ENCODE data around the gene IRF5.

Gene IRF5

GRCh38 chr7:128921866-128922440, 15.8 kb upstream of the IRF5 start:
- H3K27me3 ChIP-seq (replicated peaks; ENCODE audit: control insufficient read depth, insufficient read depth, low read length, poor library complexity, severe bottlenecking): no peaks in the 10 kb centered on the region
- H3K27ac ChIP-seq (ENCODE audit: insufficient read depth, low read length, poor library complexity, severe bottlenecking): no peak overlapping the region
- no peak overlapping the region for H3K4me3 ChIP-seq (ENCODE audit: insufficient read depth, low read depth, low read length, poor library complexity, severe bottlenecking)
- no peaks in the 10 kb centered on the region for H3K36me3 ChIP-seq (ENCODE audit: control insufficient read depth, insufficient read depth, low read length)
- H3K9me3 ChIP-seq (ENCODE audit: control insufficient read depth, low read length): no peaks in the 10 kb centered on the region
- no peak for DNase-seq
- H3K4me1 ChIP-seq (ENCODE audit: control insufficient read depth, insufficient read depth, low read length, poor library complexity, severe bottlenecking): no peaks in the 10 kb centered on the region

- Histone ChIP-seq H3K36me3 (ENCODE audit: control insufficient read depth, insufficient read depth, low read length) (no peaks in the 10 kb centered on the region), H3K4me3 (ENCODE audit: insufficient read depth, low read depth, low read length, poor library complexity, severe bottlenecking) (no peak overlapping the region), H3K4me1 (ENCODE audit: control insufficient read depth, insufficient read depth, low read length, poor library complexity, severe bottlenecking) (no peaks in the 10 kb centered on the region), H3K9me3 (ENCODE audit: control insufficient read depth, low read length) (no peaks in the 10 kb centered on the region), H3K27me3 (replicated peaks; ENCODE audit: control insufficient read depth, insufficient read depth, low read length, poor library complexity, severe bottlenecking) (no peaks in the 10 kb centered on the region), H3K27ac (ENCODE audit: insufficient read depth, low read length, poor library complexity, severe bottlenecking) (no peak overlapping the region)
- no peak for DNase-seq
Measured at GRCh38 chr7:128922496-128923410, 15.0 kb upstream of the IRF5 start.

- Histone ChIP-seq H3K36me3 (ENCODE audit: control insufficient read depth, insufficient read depth, low read length) (no peaks in the 10 kb centered on the region), H3K4me1 (ENCODE audit: control insufficient read depth, insufficient read depth, low read length, poor library complexity, severe bottlenecking) (no peaks in the 10 kb centered on the region), H3K27me3 (replicated peaks; ENCODE audit: control insufficient read depth, insufficient read depth, low read length, poor library complexity, severe bottlenecking) (no peaks in the 10 kb centered on the region), H3K9me3 (ENCODE audit: control insufficient read depth, low read length) (no peaks in the 10 kb centered on the region), H3K27ac (ENCODE audit: insufficient read depth, low read length, poor library complexity, severe bottlenecking) (no peak overlapping the region), H3K4me3 (ENCODE audit: insufficient read depth, low read depth, low read length, poor library complexity, severe bottlenecking) (no peak overlapping the region)
- DNase-seq: no peak
Measured at GRCh38 chr7:128923411-128923800, 14.3 kb upstream of the IRF5 start.

GRCh38 chr7:128924707-128925588, 12.8 kb upstream of the IRF5 start:
- Histone ChIP-seq H3K27me3 (replicated peaks; ENCODE audit: control insufficient read depth, insufficient read depth, low read length, poor library complexity, severe bottlenecking) (no peaks in the 10 kb centered on the region), H3K4me1 (ENCODE audit: control insufficient read depth, insufficient read depth, low read length, poor library complexity, severe bottlenecking) (no peaks in the 10 kb centered on the region), H3K27ac (ENCODE audit: insufficient read depth, low read length, poor library complexity, severe bottlenecking) (no peak overlapping the region), H3K36me3 (ENCODE audit: control insufficient read depth, insufficient read depth, low read length) (no peaks in the 10 kb centered on the region), H3K4me3 (ENCODE audit: insufficient read depth, low read depth, low read length, poor library complexity, severe bottlenecking) (no peak overlapping the region), H3K9me3 (ENCODE audit: control insufficient read depth, low read length) (no peaks in the 10 kb centered on the region)
- DNase-seq: no peak

GRCh38 chr7:128928159-128928813, 9.4 kb upstream of the IRF5 start:
- Histone ChIP-seq H3K27me3 (replicated peaks; ENCODE audit: control insufficient read depth, insufficient read depth, low read length, poor library complexity, severe bottlenecking) (no peaks in the 10 kb centered on the region), H3K36me3 (ENCODE audit: control insufficient read depth, insufficient read depth, low read length) (no peaks in the 10 kb centered on the region), H3K4me3 (ENCODE audit: insufficient read depth, low read depth, low read length, poor library complexity, severe bottlenecking) (no peak overlapping the region), H3K4me1 (ENCODE audit: control insufficient read depth, insufficient read depth, low read length, poor library complexity, severe bottlenecking) (peaks cover 10% of the 10 kb centered on the region), H3K27ac (ENCODE audit: insufficient read depth, low read length, poor library complexity, severe bottlenecking) (no peak overlapping the region), H3K9me3 (ENCODE audit: control insufficient read depth, low read length) (no peaks in the 10 kb centered on the region)
- DNase-seq: no peak

- Histone ChIP-seq H3K9me3 (ENCODE audit: control insufficient read depth, low read length) (no peaks in the 10 kb centered on the region), H3K36me3 (ENCODE audit: control insufficient read depth, insufficient read depth, low read length) (no peaks in the 10 kb centered on the region), H3K4me3 (ENCODE audit: insufficient read depth, low read depth, low read length, poor library complexity, severe bottlenecking) (no peak overlapping the region), H3K27ac (ENCODE audit: insufficient read depth, low read length, poor library complexity, severe bottlenecking) (no peak overlapping the region), H3K4me1 (ENCODE audit: control insufficient read depth, insufficient read depth, low read length, poor library complexity, severe bottlenecking) (peaks cover 16% of the 10 kb centered on the region), H3K27me3 (replicated peaks; ENCODE audit: control insufficient read depth, insufficient read depth, low read length, poor library complexity, severe bottlenecking) (no peaks in the 10 kb centered on the region)
- DNase-seq: no peak
Measured at GRCh38 chr7:128928882-128929788, 8.6 kb upstream of the IRF5 start.

- no peaks in the 10 kb centered on the region for H3K27me3 ChIP-seq (replicated peaks; ENCODE audit: control insufficient read depth, insufficient read depth, low read length, poor library complexity, severe bottlenecking)
- no peak overlapping the region for H3K27ac ChIP-seq (ENCODE audit: insufficient read depth, low read length, poor library complexity, severe bottlenecking)
- no peak overlapping the region for H3K4me3 ChIP-seq (ENCODE audit: insufficient read depth, low read depth, low read length, poor library complexity, severe bottlenecking)
- no peak for DNase-seq
- peaks cover 16% of the 10 kb centered on the region for H3K4me1 ChIP-seq (ENCODE audit: control insufficient read depth, insufficient read depth, low read length, poor library complexity, severe bottlenecking)
- no peaks in the 10 kb centered on the region for H3K36me3 ChIP-seq (ENCODE audit: control insufficient read depth, insufficient read depth, low read length)
- H3K9me3 ChIP-seq (ENCODE audit: control insufficient read depth, low read length): no peaks in the 10 kb centered on the region
Measured at GRCh38 chr7:128931190-128931798, 6.4 kb upstream of the IRF5 start.

DNA sequence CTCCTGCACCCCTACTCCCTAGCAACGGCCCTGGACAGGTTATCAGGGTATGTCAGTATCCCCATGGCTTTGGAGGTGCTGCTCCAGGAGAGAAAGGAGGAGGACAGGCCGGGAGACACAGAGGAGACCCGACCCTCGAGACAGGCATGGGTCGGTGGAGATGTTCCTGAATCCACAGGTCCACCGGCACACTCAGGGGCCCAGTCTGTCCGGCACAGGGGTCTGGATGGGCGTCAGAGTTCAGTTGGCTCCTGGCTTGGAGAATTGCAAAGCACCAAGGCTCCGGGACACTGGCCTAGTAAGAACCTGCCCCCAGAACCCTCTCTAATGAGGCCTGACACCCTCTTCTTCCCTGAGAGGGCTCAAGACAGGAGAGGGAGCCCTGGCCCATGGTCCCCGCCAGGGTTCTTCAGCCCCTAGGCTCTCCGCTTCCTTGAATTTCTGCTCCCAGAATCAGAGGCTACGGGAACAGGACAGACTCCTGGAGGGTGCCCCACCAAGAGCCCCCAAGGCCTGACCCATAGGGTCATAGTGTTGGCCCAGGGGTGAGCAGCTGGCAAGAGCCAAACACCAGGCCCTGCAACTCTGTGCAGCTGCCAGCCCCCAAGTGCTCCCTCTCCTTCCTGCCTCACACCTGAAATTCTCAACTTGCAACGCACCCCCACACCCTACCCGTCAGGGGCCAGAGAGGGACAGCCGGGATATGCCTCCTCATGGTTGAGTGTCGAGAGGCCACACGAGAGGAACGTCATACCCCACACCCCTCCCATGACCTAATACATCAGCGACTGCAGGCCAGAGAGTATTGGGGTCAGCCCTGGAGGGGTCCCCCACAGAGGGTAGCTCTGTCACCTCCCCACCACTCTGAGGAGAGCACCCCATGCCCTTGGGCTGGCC, 5.5 kb upstream of the IRF5 start:
- Histone ChIP-seq H3K4me3 (ENCODE audit: insufficient read depth, low read depth, low read length, poor library complexity, severe bottlenecking) (no peak overlapping the region), H3K36me3 (ENCODE audit: control insufficient read depth, insufficient read depth, low read length) (no peaks in the 10 kb centered on the region), H3K9me3 (ENCODE audit: control insufficient read depth, low read length) (no peaks in the 10 kb centered on the region), H3K27ac (ENCODE audit: insufficient read depth, low read length, poor library complexity, severe bottlenecking) (no peak overlapping the region), H3K4me1 (ENCODE audit: control insufficient read depth, insufficient read depth, low read length, poor library complexity, severe bottlenecking) (peaks cover 16% of the 10 kb centered on the region), H3K27me3 (replicated peaks; ENCODE audit: control insufficient read depth, insufficient read depth, low read length, poor library complexity, severe bottlenecking) (no peaks in the 10 kb centered on the region)
- no peak for DNase-seq

All from effector memory CD4-positive, alpha-beta T cell (primary cell).